HG02885 (cell line): ENCODE data around the gene INA.
A peak's percentile ranks its signal among the peaks of the same experiment; 100 is the strongest.
"Not testable (repeated sequence)": the region's sequence is repeated elsewhere in the genome, so short reads cannot be mapped to it uniquely, and the experiment has no call there.

Experiments
- ATAC-seq: cut with Tn5 transposase; IDR thresholded peaks from one replicate; pipeline ENCODE4 v1.9.1; 2021; ENCODE audit warnings: mild to moderate bottlenecking; ENCODE audit not compliant: unreplicated experiment, poor library complexity

The INA gene

GRCh38 chr10:103276896-103277712 lies at the start of gene INA:
Gene INA, plus strand, starts transcription at chr10:103277138. Its CDS starts 74 bp downstream, at chr10:103277212.
- peak; percentile 52 for ATAC-seq

DNA sequence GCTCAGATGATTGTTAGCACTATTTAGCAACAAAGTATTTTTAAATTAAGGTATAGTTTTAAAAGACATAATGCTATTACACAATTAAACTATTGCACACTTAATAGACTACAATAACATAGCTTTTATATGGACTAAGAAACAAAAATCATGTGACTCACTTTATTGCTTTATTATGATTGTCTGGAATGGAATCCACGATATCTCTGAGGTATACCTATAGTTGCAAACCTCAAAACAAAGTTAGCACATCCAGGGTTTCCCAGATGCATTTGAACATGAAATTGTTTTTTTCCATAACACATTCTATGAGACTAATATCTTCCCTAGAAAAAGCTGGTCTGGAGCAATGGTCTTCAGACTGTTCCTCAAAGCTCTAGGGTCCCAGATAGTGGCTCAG lies 49.5 kb upstream of the INA start:
- no peak for ATAC-seq

- ATAC-seq = no peak
Observed at GRCh38 chr10:103231047-103231551, 45.8 kb upstream of the INA start.

DNA sequence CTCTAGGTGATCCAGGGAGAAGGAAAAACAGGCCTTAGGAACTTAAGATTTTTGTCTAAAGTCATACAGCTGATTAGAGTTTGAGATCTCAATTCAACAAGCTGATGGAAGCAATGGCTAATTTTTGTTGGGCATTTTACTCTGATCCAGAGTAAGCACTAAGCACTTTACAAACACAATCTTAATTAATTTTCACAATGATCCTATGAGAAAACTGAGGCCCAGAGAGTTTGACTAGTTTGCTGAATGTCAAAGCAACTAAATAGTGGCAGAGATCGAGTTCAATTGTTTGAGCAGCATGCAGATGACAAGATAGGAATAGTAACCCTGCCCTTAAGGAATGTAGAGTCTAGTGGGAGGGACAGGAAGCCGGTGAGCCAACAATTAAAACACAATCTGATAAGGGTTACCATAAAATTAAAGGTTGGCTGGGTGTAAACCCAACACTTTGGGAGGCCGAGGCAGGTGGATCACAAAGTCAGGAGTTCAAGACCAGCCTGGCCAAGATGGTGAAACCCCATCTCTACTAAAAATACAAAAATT lies 44.7 kb upstream of the INA start:
- ATAC-seq = no peak

GRCh38 chr10:103232772-103233488 lies 44.0 kb upstream of the INA start:
- no peak for ATAC-seq

- no peak for ATAC-seq
Observed at GRCh38 chr10:103235775-103236174, 41.2 kb upstream of the INA start.

- ATAC-seq = no peak
Observed at GRCh38 chr10:103238506-103239252, 38.3 kb upstream of the INA start.

GRCh38 chr10:103241262-103242011 lies 35.5 kb upstream of the INA start:
- no peak for ATAC-seq

DNA sequence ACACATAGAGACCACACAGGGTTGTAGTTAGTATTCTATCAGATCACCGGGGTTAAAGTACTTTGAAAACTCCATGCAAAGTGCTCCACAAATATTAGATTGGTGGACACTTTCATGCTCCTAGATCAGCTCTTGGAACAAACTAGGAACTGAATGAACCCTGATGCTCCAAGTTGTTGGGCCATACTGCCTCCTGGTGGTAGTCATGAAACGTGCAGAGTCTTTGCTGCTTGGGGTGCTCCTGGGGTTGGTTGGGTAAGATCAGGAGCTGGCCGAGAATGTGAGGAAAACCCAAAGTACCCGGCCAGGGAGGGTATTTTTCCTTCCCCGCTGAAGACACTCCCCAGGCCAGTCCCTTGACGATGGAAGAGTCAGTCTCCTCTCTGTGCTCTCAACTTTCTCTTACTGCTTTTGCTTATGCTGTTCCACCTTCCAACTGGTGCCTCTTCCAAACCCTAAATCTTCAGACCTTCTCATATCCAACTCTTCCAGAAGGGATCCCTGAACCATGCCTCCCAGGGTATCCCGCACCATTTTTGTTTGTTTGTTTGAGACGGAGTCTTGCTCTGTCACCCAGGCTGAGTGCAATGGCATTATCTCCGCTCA lies 32.2 kb upstream of the INA start:
- no peak for ATAC-seq

DNA sequence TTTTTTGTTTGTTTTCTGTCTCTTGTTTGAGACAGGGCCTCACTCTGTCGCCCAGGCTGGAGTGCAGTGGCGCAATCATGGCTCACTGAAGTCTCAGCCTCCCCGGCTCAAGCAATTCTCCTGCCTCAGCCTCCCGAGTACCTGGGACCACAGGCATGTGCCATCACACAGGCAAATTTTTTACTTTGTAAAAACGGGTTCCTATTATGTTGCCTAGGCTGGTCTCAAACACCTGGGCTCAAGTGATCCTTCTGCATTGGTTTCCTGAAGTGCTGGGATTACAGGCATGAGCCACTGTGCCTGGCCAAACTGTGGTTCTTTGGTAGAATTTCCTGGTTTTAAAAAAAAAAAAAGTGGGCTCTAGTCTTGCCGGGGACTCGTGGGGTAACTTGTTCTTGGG lies 31.4 kb upstream of the INA start, which contains the start of gene RPEL1:
Gene RPEL1, plus strand, starts transcription at position 301 of the 400 bp plus-strand sequence. CDS start 110 bp downstream, outside the sequence.
- ATAC-seq = not testable (repeated sequence)

- ATAC-seq = no peak
Observed at GRCh38 chr10:103246324-103246723, 30.6 kb upstream of the INA start.

DNA sequence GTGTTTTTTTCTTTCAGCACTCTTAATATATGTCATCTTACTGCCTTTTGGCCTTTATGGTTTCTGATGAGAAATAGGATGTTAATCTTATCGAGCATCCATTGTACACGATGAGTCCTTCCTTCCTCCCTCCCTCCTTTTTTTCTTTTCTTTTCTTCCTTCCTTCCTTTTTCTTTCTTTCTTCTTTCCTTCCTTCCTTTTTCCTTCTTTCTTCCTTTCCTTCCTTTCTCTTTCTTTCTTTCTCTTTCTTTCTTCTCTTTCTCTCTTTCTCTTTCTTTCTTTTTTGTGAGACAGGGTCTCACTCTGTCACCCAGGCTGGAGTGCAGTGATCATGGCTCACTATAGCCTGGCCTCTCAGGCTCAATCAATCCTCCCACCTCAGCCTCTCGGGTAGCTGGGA lies 22.8 kb upstream of the INA start:
- ATAC-seq = no peak

DNA sequence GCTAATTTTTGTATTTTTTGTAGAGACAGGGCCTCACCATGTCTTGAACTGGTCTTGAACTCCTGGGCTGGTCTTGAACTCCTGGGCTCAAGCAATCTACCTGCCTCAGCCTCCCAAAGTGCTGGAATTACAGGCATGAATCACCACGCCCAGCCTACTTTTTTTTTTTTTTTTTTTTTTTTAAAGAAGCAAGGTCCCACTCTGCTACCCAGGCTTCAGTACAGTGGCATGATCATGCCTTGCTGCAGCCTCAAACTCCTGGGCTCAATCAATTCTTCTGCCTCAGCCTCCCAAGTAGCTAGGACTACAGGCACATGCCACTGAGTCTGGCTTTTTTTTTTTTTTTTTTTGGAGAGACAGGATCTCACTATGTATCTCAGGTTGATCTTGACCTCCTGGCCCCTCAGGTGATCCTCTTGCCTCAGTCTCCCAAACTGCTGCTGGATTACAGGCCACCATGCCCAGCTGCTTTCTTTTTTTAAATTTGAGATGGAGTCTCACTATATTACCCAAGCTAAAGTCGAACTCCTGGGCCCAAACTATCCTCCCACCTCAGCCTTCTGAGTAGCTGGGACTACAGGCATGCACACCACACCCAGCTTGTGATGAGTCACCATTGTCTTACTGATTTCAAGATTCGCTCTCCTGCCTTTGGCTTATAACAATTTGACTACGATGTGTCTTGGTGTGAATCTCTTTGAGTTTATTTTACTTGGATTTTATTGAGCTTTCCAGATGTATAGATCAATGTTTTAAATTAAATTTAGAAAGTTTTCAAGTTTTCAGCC lies 22.2 kb upstream of the INA start:
- ATAC-seq = no peak

GRCh38 chr10:103256613-103257012 lies 20.3 kb upstream of the INA start:
- ATAC-seq = no peak

DNA sequence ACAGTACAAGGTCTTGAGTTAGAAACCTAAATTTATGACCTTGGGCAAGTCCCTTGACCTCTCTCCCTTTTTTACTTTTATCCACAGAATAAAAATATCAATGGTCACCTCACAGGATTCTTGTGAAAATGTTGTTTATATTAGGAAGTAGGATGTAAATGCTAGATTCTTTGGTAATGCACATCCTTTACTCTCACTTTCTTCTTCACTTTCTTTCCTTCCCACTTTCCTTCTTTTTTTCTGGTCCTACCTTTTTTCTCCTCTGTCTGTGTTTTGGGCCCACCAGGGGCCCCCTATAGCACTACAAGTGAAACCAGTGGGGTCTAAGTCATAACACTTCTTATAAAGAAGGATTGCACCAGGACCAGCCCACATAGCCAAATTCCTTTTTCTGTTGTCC lies 19.1 kb upstream of the INA start:
- ATAC-seq = no peak

DNA sequence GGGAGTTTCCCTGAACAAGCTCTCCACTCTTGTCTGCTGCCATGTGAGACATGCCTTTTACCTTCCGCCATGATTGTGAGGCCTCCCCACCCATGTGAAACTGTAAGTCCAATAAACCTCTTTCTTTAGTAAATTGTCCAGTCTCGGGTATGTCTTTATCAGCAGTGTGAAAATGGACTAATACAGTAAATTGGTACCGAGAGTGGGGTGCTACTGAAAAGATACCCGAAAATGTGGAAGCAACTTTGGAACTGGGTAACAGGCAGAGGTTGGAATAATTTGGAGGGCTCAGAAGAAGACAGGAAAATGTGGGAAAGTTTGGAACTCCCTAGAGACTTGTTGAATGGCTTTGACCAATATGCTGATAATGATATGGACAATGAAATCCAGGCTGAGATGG lies 18.0 kb upstream of the INA start:
- not testable (repeated sequence) for ATAC-seq

DNA sequence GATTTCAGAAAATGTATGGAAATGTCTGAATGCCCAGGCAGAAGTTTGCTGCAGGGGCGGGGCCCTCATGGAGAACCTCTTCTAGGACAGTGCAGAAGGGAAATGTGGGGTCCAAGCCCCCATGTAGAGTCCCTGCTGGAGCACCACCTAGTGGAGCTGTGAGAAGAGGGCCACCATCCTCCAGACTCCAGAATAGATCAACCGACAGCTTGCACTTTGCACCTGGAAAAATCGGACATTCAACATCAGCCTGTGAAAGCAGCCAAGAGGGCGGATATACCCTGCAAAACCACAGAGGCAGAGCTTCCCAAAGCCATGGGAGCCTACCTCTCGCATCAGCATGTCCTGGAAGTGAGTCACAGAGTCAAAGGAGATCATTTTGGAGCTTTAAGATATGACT lies 16.9 kb upstream of the INA start:
- ATAC-seq = no peak

DNA sequence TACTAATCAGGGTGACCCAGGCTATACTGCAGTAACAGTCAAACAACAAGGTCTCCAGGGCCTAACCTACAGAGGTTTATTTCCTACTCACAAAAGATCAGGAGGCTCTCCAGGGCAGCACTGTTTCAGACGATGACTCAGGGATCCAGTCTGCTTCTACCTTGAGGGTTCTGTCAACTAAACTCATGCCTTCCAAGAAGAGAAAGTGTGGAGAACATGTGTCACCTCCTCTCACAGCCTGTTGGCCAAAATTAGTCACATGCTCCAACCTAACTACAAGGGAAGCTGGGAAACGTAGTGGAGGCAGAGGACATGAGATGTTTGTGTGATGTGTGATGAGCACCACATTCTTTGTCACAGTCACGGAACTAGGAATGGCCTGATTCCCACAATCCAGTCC lies 14.7 kb upstream of the INA start:
- ATAC-seq = no peak
